Measurements from ENCODE around the gene DCLK2. TPM values are rescaled to one million over a fixed set of nuclear protein-coding genes. Genes with fewer than 3 reads are reported as not detected.

The DCLK2 gene
- total and polyA plus RNA-seq, 7 experiments from 2014 or later: 0.06 to 0.56 (median 0.11) TPM; not detected in 4

- DNase-seq (no peak), ATAC-seq (no peak)
- ChIA-PET POLR2A (no interaction called here), CTCF (interaction anchor here (0.6 kb wide), 1 partner anchor 610 kb away, joined by 3 read pairs; no protein-coding TSS in a partner anchor)
- H3K4me1 Mint-ChIP-seq: peaks cover 0 to 2% (median 0%) of the 10 kb centered on the region in 7 donors
- Histone ChIP-seq H3K36me3 (ENCODE audit: control insufficient read depth in 2 of 3, insufficient read depth in 3 of 3, low read length in 3 of 3) (no peaks in the 10 kb centered on the region), H3K4me3 (ENCODE audit: low read length) (no peak overlapping the region), H3K9me3 (ENCODE audit: control insufficient read depth in 2 of 3, low read length in 3 of 3) (no peaks in the 10 kb centered on the region), H3K27me3 (ENCODE audit: control insufficient read depth in 2 of 2, insufficient read depth in 2 of 2, low read length in 2 of 2) (no peaks in the 10 kb centered on the region), H3K27ac (ENCODE audit: low read depth, low read length) (no peak overlapping the region), H3K4me1 (ENCODE audit: control insufficient read depth in 2 of 2, insufficient read depth in 2 of 2, low read length in 2 of 2) (no peaks in the 10 kb centered on the region)
- H3K27ac Mint-ChIP-seq: peak overlapping the region in 2 of 9 donors; percentile 8 to 9
- intact Hi-C loops (cut with micrococcal nuclease): no loop called here
- no peak overlapping the region for H3K4me3 Mint-ChIP-seq
- peaks cover 0 to 1% (median 0%) of the 10 kb centered on the region in 11 donors for H3K9me3 Mint-ChIP-seq
- peaks cover 0 to under 1% (median 0%) of the 10 kb centered on the region in 5 donors for H3K27me3 Mint-ChIP-seq
- no peaks in the 10 kb centered on the region for H3K36me3 Mint-ChIP-seq
These were observed 174.5 kb downstream of the DCLK2 start for GRCh38 chr4:150252741-150253140.

GRCh38 chr4:150253416-150253815 lies 175.2 kb downstream of the DCLK2 start:
- peak overlapping the region in 2 of 9 donors; percentile 8 to 9 for H3K27ac Mint-ChIP-seq
- no peak overlapping the region for H3K27ac ChIP-seq (ENCODE audit: low read depth, low read length)
- H3K4me3 ChIP-seq (ENCODE audit: low read length): no peak overlapping the region
- peaks cover 0 to 1% (median 0%) of the 10 kb centered on the region in 11 donors for H3K9me3 Mint-ChIP-seq
- no peaks in the 10 kb centered on the region for H3K4me1 ChIP-seq (ENCODE audit: control insufficient read depth in 2 of 2, insufficient read depth in 2 of 2, low read length in 2 of 2)
- H3K27me3 ChIP-seq (ENCODE audit: control insufficient read depth in 2 of 2, insufficient read depth in 2 of 2, low read length in 2 of 2): no peaks in the 10 kb centered on the region
- POLR2A ChIA-PET: no interaction called here
- peaks cover 0 to 2% (median 0%) of the 10 kb centered on the region in 7 donors for H3K4me1 Mint-ChIP-seq
- H3K4me3 Mint-ChIP-seq: no peak overlapping the region
- CTCF ChIA-PET: no interaction called here
- H3K27me3 Mint-ChIP-seq: no peaks in the 10 kb centered on the region
- H3K36me3 ChIP-seq (ENCODE audit: control insufficient read depth in 2 of 3, insufficient read depth in 3 of 3, low read length in 3 of 3): no peaks in the 10 kb centered on the region
- no peaks in the 10 kb centered on the region for H3K9me3 ChIP-seq (ENCODE audit: control insufficient read depth in 2 of 3, low read length in 3 of 3)
- ATAC-seq (no peak), DNase-seq (no peak)
- no peaks in the 10 kb centered on the region for H3K36me3 Mint-ChIP-seq
- intact Hi-C loops (cut with micrococcal nuclease): no loop called here

- ChIA-PET POLR2A (no interaction called here), CTCF (interaction anchor here (0.7 kb wide), 1 partner anchor 18 kb away, joined by 3 read pairs; no protein-coding TSS in a partner anchor)
- Histone ChIP-seq H3K4me3 (ENCODE audit: low read length) (no peak overlapping the region), H3K36me3 (ENCODE audit: control insufficient read depth in 2 of 3, insufficient read depth in 3 of 3, low read length in 3 of 3) (no peaks in the 10 kb centered on the region), H3K27ac (ENCODE audit: low read depth, low read length) (no peak overlapping the region), H3K4me1 (ENCODE audit: control insufficient read depth in 2 of 2, insufficient read depth in 2 of 2, low read length in 2 of 2) (no peaks in the 10 kb centered on the region), H3K9me3 (ENCODE audit: control insufficient read depth in 2 of 3, low read length in 3 of 3) (no peaks in the 10 kb centered on the region), H3K27me3 (ENCODE audit: control insufficient read depth in 2 of 2, insufficient read depth in 2 of 2, low read length in 2 of 2) (no peaks in the 10 kb centered on the region)
- Mint-ChIP-seq H3K36me3 (no peaks in the 10 kb centered on the region), H3K27me3 (no peaks in the 10 kb centered on the region), H3K4me3 (no peak overlapping the region), H3K27ac (no peak overlapping the region), H3K9me3 (peaks cover 0 to 1% (median 0%) of the 10 kb centered on the region in 11 donors), H3K4me1 (peaks cover 0 to 2% (median 0%) of the 10 kb centered on the region in 7 donors)
- no peak for ATAC-seq
- intact Hi-C loops (cut with micrococcal nuclease): no loop called here
- DNase-seq: no peak
These were observed 175.9 kb downstream of the DCLK2 start for GRCh38 chr4:150253965-150254630.

DNA sequence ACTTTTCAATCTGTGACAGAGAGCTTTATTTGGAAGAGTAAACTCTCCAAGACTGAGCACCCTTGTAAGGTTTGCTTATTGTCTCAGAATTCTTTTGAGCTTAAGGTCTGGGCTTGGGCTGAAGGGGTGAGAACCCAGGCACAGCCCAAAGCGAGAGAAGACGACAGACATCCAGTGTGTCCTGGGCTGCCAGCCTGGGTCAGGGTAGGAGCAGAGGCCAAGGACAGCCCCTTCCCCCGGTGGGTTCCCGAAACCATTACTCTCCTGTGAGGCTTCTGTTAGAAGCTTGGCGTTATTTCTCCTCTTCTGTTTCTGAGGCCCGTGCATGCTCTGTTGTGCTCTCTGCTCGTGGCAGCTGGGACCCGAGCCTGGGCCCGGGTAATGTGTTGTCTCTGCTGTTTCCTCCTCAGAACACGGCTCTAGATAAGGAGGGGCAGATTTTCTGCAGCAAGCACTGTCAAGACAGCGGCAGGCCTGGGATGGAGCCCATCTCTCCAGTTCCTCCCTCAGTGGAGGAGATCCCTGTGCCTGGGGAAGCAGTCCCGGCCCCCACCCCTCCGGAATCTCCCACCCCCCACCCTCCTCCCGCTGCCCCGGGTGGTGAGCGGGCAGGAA lies 177.5 kb downstream of the DCLK2 start:
- H3K4me1 ChIP-seq (ENCODE audit: control insufficient read depth in 2 of 2, insufficient read depth in 2 of 2, low read length in 2 of 2): no peaks in the 10 kb centered on the region
- no peak overlapping the region for H3K4me3 ChIP-seq (ENCODE audit: low read length)
- H3K36me3 ChIP-seq (ENCODE audit: control insufficient read depth in 2 of 3, insufficient read depth in 3 of 3, low read length in 3 of 3): no peaks in the 10 kb centered on the region
- DNase-seq (no peak), ATAC-seq (no peak)
- H3K9me3 Mint-ChIP-seq: peaks cover 0 to 1% (median 0%) of the 10 kb centered on the region in 11 donors
- peaks cover 0 to 4% (median 0%) of the 10 kb centered on the region in 7 donors for H3K4me1 Mint-ChIP-seq
- intact Hi-C loops (cut with micrococcal nuclease): no loop called here
- ChIA-PET POLR2A (interaction anchor here (0.6 kb wide), 1 partner anchor 248 kb away, joined by 3 read pairs; no protein-coding TSS in a partner anchor), CTCF (interaction anchor here (0.7 kb wide), 1 partner anchor 51 kb away, joined by 3 read pairs; no protein-coding TSS in a partner anchor)
- no peak overlapping the region for H3K4me3 Mint-ChIP-seq
- H3K27ac Mint-ChIP-seq: peak overlapping the region in 1 of 9 donors; percentile 48
- no peaks in the 10 kb centered on the region for H3K9me3 ChIP-seq (ENCODE audit: control insufficient read depth in 2 of 3, low read length in 3 of 3)
- no peaks in the 10 kb centered on the region for H3K27me3 ChIP-seq (ENCODE audit: control insufficient read depth in 2 of 2, insufficient read depth in 2 of 2, low read length in 2 of 2)
- H3K27me3 Mint-ChIP-seq: no peaks in the 10 kb centered on the region
- H3K36me3 Mint-ChIP-seq: peaks cover 0 to 6% (median 0%) of the 10 kb centered on the region in 5 donors
- H3K27ac ChIP-seq (ENCODE audit: low read depth, low read length): no peak overlapping the region

DNA sequence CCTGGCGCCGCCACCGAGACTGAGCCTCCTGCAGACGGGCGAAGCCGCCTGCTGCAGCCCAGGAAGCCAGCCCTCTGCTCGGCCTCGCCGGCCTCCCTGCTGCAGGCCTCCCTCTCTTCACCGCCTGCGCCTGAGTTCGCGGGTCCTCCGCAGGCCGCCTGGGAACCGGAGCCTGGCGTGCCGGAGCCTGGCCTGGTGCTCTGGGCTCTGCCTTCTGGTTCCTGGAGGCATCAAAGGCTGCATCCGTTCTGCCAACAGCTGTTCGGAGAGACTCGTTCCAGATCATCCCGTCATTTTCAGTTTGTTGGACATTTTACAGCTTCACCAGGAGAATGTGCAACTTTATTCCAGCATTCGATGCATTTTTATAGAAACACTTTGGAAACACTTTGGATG lies 178.0 kb downstream of the DCLK2 start:
- peaks cover 0 to 1% (median 0%) of the 10 kb centered on the region in 11 donors for H3K9me3 Mint-ChIP-seq
- ATAC-seq: no peak
- peaks cover 0 to 6% (median 0%) of the 10 kb centered on the region in 5 donors for H3K36me3 Mint-ChIP-seq
- DNase-seq: no peak
- H3K27me3 ChIP-seq (ENCODE audit: control insufficient read depth in 2 of 2, insufficient read depth in 2 of 2, low read length in 2 of 2): no peaks in the 10 kb centered on the region
- H3K36me3 ChIP-seq (ENCODE audit: control insufficient read depth in 2 of 3, insufficient read depth in 3 of 3, low read length in 3 of 3): no peaks in the 10 kb centered on the region
- H3K4me1 ChIP-seq (ENCODE audit: control insufficient read depth in 2 of 2, insufficient read depth in 2 of 2, low read length in 2 of 2): no peaks in the 10 kb centered on the region
- H3K4me3 ChIP-seq (ENCODE audit: low read length): no peak overlapping the region
- H3K9me3 ChIP-seq (ENCODE audit: control insufficient read depth in 2 of 3, low read length in 3 of 3): no peaks in the 10 kb centered on the region
- H3K27ac Mint-ChIP-seq: no peak overlapping the region
- ChIA-PET CTCF (interaction anchor here (0.7 kb wide), 1 partner anchor 52 kb away, joined by 3 read pairs; no protein-coding TSS in a partner anchor), POLR2A (no interaction called here)
- no peak overlapping the region for H3K4me3 Mint-ChIP-seq
- intact Hi-C loops (cut with micrococcal nuclease): no loop called here
- H3K27me3 Mint-ChIP-seq: no peaks in the 10 kb centered on the region
- peaks cover 0 to 4% (median 0%) of the 10 kb centered on the region in 7 donors for H3K4me1 Mint-ChIP-seq
- no peak overlapping the region for H3K27ac ChIP-seq (ENCODE audit: low read depth, low read length)

GRCh38 chr4:150256841-150257730 lies 178.8 kb downstream of the DCLK2 start:
- Mint-ChIP-seq H3K36me3 (peaks cover 0 to 6% (median 0%) of the 10 kb centered on the region in 5 donors), H3K27ac (no peak overlapping the region), H3K9me3 (peaks cover 0 to 1% (median 0%) of the 10 kb centered on the region in 11 donors), H3K27me3 (no peaks in the 10 kb centered on the region), H3K4me1 (peaks cover 0 to 4% (median 0%) of the 10 kb centered on the region in 7 donors), H3K4me3 (no peak overlapping the region)
- ChIA-PET CTCF (no interaction called here), POLR2A (no interaction called here)
- no peaks in the 10 kb centered on the region for H3K27me3 ChIP-seq (ENCODE audit: control insufficient read depth in 2 of 2, insufficient read depth in 2 of 2, low read length in 2 of 2)
- H3K9me3 ChIP-seq (ENCODE audit: control insufficient read depth in 2 of 3, low read length in 3 of 3): no peaks in the 10 kb centered on the region
- no peaks in the 10 kb centered on the region for H3K36me3 ChIP-seq (ENCODE audit: control insufficient read depth in 2 of 3, insufficient read depth in 3 of 3, low read length in 3 of 3)
- no peak overlapping the region for H3K27ac ChIP-seq (ENCODE audit: low read depth, low read length)
- DNase-seq (no peak), ATAC-seq (no peak)
- intact Hi-C loops (cut with micrococcal nuclease): no loop called here
- no peak overlapping the region for H3K4me3 ChIP-seq (ENCODE audit: low read length)
- no peaks in the 10 kb centered on the region for H3K4me1 ChIP-seq (ENCODE audit: control insufficient read depth in 2 of 2, insufficient read depth in 2 of 2, low read length in 2 of 2)
